ENCODE data around the gene CABCOCO1.

Gene CABCOCO1

DNA sequence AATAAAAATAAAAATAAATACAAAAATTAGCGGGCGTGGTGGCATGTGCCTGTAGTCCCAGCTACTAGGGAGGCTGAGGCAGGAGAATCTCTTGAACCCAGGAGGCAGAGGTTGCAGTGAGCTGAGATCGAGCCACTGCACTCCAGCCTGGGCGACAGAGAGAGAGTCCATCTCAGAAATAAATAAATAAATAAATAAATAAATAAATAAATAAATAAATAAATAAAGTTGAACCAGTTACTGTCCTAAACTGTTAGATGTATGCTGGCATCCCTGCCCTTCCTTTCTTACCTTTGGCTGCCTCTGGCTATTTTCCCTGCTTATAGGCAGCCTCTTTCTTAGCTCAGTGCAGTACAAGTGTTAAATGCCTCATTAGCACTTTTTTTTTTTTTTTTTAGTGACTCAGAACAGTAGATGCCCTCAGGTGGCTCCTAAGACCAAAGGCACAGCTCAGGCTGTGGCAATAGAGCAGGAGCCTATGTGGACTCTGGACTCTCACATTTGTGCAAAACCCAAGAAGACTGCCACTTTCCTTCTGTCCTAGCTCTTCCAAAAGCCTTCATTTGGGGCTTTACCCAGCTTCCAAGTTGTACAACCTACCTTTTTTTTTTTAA is 30.6 kb upstream of the CABCOCO1 start:
- H3K27ac ChIP-seq: no peak overlapping the region
- TF ChIP-seq, protein P1, sequence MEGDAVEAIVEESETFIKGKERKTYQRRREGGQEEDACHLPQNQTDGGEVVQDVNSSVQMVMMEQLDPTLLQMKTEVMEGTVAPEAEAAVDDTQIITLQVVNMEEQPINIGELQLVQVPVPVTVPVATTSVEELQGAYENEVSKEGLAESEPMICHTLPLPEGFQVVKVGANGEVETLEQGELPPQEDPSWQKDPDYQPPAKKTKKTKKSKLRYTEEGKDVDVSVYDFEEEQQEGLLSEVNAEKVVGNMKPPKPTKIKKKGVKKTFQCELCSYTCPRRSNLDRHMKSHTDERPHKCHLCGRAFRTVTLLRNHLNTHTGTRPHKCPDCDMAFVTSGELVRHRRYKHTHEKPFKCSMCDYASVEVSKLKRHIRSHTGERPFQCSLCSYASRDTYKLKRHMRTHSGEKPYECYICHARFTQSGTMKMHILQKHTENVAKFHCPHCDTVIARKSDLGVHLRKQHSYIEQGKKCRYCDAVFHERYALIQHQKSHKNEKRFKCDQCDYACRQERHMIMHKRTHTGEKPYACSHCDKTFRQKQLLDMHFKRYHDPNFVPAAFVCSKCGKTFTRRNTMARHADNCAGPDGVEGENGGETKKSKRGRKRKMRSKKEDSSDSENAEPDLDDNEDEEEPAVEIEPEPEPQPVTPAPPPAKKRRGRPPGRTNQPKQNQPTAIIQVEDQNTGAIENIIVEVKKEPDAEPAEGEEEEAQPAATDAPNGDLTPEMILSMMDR (conservative IDR thresholded peaks at IDR 0.05): no peak
- no peak for TF ChIP-seq ZFX (IDR thresholded peaks at IDR 0.05)

GRCh38 chr10:61633665-61634064 is 29.1 kb upstream of the CABCOCO1 start:
- TF ChIP-seq, protein P1 (conservative IDR thresholded peaks at IDR 0.05): no peak
- no peak for TF ChIP-seq ZFX (IDR thresholded peaks at IDR 0.05)
- H3K27ac ChIP-seq: no peak overlapping the region

- TF ChIP-seq ZFX (IDR thresholded peaks at IDR 0.05): no peak
- TF ChIP-seq, protein P1 (conservative IDR thresholded peaks at IDR 0.05): no peak
- H3K27ac ChIP-seq: no peak overlapping the region
Measured at GRCh38 chr10:61634746-61635145, 28.0 kb upstream of the CABCOCO1 start.

DNA sequence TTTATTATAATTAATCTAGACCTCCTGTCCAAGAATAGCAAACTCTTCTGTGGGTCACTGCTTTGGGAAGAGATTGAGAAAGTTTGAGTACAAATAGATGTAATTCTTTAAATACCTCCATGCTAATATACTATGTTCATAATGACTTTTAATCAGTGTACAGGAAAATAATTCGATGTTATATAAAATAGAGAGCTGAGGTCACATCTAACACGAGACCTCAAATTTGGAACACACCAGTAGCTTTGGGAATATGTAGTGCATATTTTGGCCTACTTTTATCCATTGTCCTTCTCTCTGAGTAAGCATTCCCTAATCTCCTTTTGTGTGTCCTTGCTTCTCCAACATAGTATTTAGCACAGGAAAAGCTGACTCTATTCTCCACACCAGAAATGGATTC is 27.3 kb upstream of the CABCOCO1 start:
- TF ChIP-seq, protein P1 (conservative IDR thresholded peaks at IDR 0.05): no peak
- TF ChIP-seq ZFX (IDR thresholded peaks at IDR 0.05): no peak
- H3K27ac ChIP-seq: no peak overlapping the region

DNA sequence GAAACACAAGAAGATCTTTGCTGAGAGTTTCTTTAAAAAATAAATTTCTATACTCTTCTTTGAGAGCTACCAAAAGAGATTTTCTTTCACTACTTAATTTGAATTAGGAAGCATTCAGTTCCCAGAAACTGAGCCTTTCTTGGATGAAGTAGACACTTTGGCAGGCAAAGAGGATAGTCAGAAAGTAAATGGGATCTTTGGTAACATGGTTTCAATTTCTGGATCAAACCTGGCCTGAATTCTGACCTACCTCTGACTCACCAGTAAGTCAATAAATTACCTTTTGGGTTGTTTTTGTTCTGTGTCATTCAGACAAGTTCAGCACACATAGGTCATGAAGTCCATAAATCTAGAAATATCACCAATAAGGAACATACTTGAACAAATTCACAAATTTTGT is 26.8 kb upstream of the CABCOCO1 start:
- TF ChIP-seq, protein P1 (conservative IDR thresholded peaks at IDR 0.05): no peak
- TF ChIP-seq ZFX (IDR thresholded peaks at IDR 0.05): no peak
- H3K27ac ChIP-seq: no peak overlapping the region

DNA sequence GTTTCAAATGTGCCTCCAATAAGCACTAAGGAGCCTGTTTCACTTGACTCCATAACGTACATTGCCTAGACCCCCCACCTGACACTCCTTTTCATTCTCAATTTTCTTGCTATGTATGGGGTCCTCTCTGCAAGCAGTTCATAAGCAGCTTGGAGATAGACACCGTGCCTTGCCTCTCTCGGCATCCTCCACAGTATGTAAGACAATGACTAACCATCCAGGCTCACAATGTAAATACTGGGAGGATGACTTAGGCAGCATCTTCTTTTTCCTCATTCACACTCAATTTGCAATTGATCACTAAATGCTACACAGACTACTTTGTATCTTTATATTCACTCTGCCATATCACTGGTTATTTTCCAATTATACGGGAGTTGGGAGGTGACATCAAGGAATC is 22.8 kb upstream of the CABCOCO1 start:
- no peak overlapping the region for H3K27ac ChIP-seq
- TF ChIP-seq, protein P1 (conservative IDR thresholded peaks at IDR 0.05): no peak
- TF ChIP-seq ZFX (IDR thresholded peaks at IDR 0.05): no peak

GRCh38 chr10:61640856-61641255 is 21.9 kb upstream of the CABCOCO1 start:
- H3K27ac ChIP-seq: no peak overlapping the region
- no peak for TF ChIP-seq ZFX (IDR thresholded peaks at IDR 0.05)

DNA sequence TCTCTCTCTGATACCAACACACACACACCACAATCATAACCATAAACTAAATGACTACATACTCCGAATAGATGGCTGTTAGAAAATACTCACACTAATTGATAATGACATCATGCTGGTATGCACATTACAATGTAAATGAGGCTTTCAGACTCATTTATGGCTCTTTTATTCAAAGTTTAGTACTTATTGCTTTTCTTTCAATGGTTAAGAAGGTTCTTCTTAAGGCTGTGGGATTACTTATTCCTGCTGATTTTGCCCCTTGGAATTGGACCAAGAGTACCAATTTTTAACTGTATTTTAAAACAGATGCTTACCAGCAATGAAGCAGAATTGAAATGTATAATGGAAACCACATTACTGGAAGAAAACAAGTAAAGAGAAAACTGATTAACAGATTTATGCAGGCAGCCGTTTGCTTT is 20.6 kb upstream of the CABCOCO1 start:
- no peak for TF ChIP-seq ZFX (IDR thresholded peaks at IDR 0.05)
- TF ChIP-seq, protein P1 (conservative IDR thresholded peaks at IDR 0.05): no peak
- no peak overlapping the region for H3K27ac ChIP-seq
